Superior temporal gyrus (tissue), 1 donor: Measurements from ENCODE around the gene CAMKK1.
"Not testable (repeated sequence)": the region's sequence is repeated elsewhere in the genome, so short reads cannot be mapped to it uniquely, and the experiment has no call there.

ENCODE experiments used
- DNase-seq: peaks from one replicate; pipeline ENCODE4 v3.0.0-alpha.2; 2016; ENCODE audit errors: extremely low spot score

CAMKK1 gene

DNA sequence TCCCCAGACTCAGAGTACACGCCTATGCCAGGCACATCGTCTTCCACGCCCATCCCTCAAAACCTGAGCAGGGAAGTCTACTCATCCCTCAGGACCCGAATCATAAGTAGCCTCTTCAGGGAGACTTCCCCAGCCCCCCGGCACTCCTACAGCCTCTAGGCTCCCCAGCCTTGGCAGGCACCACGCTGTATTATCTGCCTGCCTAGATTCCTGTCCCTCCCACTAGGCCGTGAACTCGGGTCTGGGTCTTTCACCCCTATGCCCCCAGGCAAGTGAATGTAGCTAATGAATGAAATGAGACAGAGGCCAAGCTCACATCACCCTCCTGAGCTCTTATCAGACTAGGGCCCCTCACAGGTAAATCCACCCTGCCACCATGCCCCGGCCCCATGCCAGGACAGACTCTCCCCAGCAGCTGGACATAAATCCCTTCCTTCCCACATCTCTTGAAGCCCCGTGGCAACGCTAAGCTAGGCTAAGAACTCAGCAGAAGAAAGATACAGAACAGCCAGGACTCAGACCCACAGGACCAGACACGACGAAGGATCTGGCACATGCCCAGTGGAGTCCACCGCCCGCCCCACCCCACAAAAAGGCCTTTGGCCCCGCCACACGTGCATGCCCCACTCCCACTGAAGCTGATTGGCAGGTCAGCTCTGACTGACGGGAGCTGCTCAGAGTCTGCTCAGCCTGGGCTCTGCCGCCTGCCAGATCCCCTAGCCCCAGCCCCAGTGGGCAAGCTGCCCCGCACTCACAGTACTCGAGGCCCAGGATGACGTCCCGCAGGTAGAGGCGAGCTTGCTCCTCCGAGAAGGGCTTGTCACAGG lies 13.0 kb downstream of the CAMKK1 start:
- DNase-seq = no peak

- DNase-seq = no peak
Observed at GRCh38 chr17:3879186-3879585, 13.7 kb downstream of the CAMKK1 start.

- DNase-seq = no peak
Observed at GRCh38 chr17:3877220-3877619, 15.6 kb downstream of the CAMKK1 start.

DNA sequence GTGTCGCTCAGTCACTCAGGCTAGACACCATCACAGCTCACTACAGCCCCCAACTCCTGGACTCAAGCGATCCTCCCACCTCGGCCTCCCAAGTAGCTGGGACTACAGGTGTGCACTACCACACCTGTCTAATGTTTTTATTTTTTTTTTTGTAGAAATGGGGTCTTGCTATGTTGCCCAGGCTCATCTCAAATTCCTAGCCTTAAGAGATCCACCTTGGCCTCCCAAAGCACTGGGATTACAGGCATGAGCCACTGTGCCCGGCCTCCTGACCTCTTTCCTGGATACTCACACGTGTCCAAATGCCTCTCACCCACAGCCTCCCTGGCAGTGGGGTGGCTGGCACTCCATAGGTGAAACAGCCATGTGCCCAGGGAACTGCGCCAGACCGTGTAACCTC lies 17.5 kb downstream of the CAMKK1 start:
- no peak for DNase-seq

GRCh38 chr17:3873862-3874261 lies 19.0 kb downstream of the CAMKK1 start:
- DNase-seq = no peak

DNA sequence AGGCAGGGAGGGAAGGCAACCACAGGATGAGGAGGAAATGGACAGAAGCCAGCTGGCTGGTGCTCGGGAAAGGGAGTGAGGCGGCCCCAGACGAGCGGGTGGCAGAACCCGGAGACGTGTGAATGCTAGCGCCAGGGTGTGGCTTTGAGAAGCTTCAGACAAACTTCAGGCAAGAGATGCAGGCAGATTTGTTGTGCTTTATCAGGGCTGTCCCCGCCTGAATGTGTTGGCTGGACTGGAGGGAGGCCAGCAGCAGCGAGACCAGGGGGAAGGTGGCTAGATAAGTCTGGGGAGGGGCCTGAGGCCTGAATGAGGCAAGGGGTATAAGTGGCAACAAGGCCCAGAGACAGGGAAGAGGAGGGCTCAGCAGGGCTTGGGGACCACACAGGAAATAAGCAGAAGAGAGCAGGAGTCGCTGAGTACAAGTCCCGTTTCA lies 22.0 kb downstream of the CAMKK1 start:
- DNase-seq = no peak

DNA sequence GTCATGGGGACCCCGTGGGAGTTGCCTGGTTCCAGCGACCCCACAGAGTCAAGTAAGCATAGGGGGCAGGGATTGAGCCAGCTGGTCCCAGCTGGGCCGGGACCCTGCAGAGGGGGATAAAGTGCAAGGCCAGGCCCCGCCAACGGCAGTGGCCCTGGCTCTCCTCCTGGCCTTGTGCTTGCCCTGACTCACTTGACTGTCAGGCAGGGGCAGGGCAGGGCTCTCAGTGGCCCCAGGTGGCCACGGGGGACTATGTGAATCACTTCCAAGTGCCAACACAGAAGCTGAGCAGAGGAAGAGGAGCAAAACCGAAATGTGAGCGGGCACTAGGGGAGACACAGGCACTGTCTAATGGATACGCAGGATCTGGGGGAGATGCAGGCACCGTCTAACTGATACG lies 25.2 kb downstream of the CAMKK1 start:
- DNase-seq = no peak

DNA sequence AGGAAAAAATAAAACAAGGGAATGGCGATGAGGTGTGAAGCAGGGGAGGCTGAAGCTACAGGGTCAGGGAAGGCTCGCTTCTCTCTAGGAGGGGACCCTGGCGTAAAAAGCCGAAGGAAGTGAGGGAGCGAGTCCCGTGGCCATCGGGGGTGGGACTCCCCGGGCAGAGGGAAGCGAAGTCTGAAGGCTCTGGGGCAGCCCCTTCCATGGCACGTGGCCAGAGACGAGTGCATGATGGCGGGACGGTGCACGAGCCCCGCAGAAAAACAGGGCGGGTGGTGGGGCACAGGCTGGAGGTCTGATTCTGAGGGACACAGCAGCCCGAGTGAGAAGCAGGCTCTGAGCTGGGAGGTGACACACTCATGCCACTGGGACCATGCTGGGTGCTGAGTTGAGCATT lies 25.7 kb downstream of the CAMKK1 start:
- no peak for DNase-seq

DNA sequence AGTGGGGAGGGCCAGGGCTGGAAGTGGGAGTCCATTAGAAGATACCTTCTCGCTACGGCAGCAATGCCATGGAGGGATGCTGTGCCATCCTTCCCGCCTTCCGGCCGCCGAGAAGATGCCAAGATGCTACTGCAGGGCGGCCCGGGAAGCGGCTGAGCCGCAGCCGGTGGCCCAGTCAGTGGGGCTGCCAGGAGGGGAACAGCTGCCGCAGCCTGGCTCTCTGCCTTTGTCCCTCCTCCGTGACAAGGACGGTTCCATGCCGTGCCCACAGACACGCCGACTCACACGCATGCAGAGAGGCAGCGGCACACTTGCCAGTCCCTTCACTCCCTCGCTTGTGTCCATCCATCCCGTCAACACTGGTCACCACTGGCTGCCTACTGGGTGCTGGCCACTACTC lies 26.6 kb downstream of the CAMKK1 start:
- DNase-seq = peak; percentile 47

GRCh38 chr17:3865176-3865575 lies 27.7 kb downstream of the CAMKK1 start:
- DNase-seq = no peak

DNA sequence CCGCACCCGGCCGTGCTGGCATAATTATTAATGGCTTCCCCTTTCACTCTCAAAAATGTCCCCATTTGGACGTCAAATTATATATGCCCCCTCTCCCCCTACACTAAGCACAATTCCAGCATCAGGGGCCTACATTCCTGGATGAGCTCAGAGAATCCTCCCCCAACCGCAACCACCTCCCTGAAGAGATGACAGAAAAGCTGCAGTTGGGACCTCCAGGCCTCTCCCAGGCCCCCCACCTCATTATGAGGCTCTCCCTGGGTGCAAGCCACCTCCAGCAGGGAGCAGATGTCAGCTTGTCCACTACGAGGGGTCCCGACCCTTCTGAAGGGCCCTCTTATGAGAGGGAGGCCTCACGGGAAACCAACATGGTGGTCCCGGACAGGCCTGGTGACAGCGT lies 28.3 kb downstream of the CAMKK1 start:
- no peak for DNase-seq

- DNase-seq = no peak
Observed at GRCh38 chr17:3861761-3862681, 30.8 kb downstream of the CAMKK1 start.

DNA sequence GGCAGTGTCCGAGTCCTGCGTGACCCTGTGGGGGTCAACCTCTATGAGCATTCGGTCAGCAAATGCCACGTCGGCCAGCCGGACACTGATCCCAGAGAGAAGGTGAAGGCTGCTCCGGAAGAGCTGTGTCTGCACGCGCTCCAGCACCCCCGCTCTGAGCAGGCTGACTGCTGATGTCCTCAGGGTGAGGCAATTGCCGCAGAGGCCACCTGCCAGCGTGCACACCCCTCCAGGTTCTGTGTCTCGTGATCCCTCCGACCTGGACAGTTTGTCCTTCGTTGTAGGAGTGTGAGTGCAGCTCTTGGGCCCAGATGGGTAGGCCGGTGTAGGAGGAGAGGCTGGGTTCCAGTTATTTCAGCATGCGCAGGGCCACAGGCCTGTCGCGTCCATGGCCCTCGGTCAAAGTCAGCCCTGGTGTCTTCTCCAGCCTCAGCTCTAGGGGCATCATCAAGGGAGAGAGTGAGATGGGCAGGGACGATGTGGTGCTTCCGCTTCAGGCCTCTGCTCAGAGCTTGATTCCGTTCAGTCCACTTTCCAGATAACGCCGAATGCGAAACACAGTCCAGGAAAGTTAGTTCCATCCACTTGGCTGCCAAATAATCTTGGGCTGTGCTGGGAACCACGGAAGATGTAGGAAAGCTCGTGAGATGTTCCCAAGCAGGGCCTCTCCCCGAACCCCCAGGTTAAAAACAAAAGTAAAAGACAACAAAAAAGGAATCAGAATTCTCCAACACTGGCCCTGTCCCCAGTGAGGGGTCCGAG lies 31.7 kb downstream of the CAMKK1 start:
- no peak for DNase-seq

GRCh38 chr17:3859940-3860339 lies 32.9 kb downstream of the CAMKK1 start:
- no peak for DNase-seq

DNA sequence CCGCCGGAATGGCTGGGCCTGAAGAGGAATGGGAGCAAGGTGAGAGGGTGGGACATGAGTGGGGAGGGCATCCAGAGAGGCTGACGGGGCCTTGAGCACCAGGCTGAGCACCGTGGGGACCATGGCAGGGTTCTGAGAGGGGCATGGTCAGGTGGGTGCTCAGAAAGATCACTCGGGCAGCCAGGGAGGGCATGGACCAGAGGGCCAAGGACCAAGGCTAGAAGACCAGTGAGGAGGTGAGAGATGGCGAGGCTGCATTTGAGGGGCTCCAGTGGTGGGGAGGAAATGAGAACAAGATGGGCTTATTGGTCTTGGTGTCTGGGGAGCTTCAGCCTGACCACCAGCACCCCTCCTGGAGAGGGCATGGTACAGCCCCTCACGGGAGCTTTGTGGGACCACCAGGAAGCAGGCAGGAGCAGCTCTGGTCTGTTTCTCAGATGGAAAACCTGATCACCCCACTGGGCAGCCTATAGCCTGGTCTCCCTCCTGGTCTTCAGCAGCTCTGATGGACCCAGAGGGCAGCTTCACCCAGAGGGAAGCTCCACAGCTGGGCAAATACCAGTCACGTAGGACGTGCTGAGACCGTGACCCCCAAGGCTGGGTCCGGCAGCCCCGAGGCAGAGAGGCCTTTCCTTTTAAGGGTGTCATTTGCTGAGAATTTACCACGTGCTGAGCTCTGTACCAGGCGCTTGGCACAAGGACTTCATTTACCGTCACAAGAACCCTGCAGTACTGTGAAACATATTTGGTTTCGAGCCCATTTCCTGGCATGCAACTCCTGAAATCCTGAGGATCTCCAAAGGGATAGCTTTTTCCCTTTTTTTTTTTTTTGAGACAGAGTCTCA lies 35.4 kb downstream of the CAMKK1 start:
- no peak for DNase-seq

- DNase-seq = not testable (repeated sequence)
Observed at GRCh38 chr17:3854204-3854603, 38.6 kb downstream of the CAMKK1 start.

DNA sequence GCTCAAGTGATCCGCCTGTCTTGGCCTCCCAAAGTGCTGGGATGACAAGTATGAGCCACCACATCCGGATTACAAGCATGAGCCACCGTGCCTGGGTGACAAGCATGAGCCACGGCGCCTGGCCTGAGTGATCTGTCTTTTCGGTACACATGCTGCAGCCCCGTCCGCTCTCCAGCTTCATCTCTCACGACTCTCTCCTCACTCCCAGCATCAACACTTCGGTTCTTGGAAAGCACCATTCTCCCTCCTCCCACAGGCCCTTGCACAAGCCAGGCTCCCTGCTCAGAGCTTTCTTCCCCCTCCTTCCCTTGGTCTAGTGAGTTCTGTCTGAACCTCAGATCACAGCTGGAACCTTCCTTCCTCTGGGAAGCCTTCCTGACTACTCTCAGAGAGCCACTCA lies 40.3 kb downstream of the CAMKK1 start:
- no peak for DNase-seq

GRCh38 chr17:3851461-3852100 lies 41.3 kb downstream of the CAMKK1 start:
- no peak for DNase-seq

DNA sequence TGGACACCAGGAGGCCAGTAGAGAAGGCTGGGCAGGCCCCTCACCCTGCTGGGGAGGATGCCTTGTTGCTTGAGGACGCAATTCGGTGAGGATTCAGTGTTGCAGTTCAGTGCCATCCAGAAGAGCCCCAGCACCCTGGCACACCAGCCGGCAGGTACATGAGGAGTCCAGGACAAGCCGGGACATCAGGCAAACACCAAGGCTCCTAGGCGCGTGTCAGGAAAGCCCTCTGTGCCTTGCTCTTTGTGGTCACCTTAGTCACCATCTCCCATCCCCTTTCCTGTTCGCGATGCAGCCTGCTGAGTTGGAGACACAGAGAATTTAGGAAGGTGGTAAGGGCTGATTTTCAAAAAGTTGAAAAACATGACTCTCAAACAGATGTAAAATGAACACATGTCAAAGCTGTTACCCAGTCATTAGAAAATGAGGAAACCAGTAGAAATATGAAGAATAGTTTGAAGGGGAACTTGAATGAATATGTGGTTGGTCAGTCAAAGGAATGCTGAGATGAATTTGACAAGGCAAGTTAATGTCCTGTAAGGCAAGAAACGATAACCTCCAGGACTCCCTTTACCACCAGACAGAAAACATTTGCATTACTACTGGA lies 44.5 kb downstream of the CAMKK1 start:
- no peak for DNase-seq

DNA sequence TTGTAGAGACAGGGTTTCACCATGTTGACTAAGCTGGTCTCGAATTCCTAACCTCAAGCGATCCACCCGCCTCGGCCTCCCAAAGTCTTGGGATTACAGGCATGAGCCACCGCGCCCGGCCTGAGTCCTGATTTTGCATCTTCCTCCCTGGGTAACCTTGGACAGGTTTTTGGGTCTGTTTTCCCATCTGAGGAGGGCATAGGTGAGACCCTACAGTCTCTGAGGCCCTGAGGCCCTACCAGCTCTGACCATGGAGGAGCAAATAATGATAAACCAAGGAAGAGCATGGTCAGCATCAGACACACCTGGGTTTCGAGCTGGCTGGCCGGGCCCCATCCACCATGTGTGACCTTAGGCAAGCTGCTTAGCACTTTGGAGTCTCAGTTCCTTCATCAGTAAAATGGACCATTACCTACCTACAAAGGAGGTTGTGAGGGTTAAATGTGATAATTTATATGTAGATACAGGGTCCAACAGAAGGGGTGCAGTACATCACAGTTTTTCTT lies 45.6 kb downstream of the CAMKK1 start:
- no peak for DNase-seq
